HG02970 (cell line): Measurements from ENCODE around the gene LIF.

Experiments
- ATAC-seq: cut with Tn5 transposase; IDR thresholded peaks from one replicate; pipeline ENCODE4 v1.9.1; 2021; ENCODE audit warnings: mild to moderate bottlenecking, moderate library complexity, moderate number of reproducible peaks; ENCODE audit not compliant: unreplicated experiment, low FRiP score

Gene LIF

DNA sequence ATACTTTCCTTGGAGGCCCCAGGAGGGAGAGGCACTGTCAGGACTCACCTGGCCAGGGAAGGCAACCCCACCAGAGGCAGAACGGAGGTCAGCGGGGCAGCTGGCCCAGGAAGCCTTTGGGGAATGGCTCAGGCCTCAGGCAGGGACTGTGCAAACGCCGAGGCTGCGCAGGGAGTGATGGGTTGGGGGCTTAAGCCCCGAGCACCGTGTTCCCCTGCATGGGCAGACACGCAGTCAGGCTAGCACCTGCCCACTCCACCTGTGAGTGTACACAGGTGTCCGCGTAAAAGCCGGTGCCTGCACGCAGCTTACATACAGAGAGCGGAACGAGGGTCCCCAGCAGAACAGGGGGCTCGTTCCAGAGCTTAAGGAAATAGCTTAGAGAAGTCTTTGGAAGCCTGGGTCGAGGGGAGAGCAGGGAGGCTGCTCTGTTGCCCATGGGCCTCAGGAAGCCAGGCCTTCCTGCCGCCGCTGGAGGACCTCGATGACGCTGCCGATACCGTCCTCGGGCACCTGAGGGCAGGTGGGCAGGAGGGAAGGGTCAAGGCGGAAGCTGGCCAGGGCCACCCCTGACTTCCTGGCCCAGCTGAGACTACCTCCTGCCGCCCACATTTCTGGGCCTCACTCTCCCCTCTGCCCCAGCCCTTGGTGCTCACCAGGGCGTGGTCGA lies 38.8 kb upstream of the LIF start:
- no peak for ATAC-seq

DNA sequence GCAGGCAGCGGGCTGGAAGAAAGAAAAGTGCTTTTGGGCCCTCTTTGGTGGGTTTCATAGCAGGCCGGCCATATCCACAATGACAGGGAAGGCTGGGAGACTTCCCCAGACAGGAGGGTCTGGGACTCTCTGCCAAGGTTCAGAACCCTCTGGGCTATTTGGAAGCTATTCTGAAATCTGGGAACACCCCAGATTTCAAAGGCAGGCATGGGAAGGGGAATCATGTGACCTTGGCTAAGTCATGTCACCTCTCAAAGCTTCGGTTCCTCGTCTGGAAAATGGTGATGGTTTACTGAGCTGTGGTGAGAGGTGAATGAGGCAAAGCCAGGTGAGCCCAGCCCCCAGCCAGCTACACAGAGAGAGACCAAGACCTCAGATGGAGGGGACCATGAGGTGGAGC lies 38.1 kb upstream of the LIF start:
- no peak for ATAC-seq

DNA sequence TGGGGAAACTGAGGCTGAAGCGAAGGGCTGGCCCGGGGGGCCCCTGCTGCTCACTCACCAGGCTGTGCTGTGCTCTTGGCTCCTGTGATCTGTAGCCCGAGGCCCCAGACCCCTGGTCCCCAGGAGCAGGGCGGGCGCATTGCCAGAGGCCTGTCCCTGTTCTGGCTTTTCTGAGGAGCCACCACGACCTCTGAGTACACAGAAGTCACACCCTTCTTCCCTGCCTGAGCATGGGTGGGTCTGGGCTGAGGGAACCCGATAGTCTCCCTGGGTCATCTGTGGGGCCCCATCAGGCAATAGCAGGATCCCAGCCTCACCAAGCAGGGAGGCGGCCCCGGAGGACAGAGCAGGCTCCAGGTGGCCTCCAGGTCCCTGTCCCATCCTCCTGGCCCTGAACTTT lies 37.6 kb upstream of the LIF start:
- no peak for ATAC-seq

DNA sequence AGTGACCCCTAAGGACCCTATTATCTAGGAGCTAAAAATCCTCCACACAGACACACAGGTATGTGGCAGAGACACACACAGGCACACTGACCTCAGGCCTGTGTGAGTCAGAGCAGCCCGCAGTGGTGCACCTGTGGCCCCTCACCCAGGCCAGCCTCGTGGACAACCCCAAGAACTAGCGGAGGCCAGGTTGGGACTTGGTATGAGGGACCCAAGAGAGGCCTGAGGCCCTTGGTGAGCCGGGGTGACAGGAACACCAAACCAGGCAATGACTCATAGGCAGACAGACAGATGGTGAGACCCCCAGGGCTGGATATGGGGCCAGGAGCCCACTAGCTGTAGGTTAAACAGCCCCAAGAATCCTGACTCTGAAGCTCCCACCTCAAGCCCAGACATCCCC lies 36.8 kb upstream of the LIF start:
- ATAC-seq, result no peak

DNA sequence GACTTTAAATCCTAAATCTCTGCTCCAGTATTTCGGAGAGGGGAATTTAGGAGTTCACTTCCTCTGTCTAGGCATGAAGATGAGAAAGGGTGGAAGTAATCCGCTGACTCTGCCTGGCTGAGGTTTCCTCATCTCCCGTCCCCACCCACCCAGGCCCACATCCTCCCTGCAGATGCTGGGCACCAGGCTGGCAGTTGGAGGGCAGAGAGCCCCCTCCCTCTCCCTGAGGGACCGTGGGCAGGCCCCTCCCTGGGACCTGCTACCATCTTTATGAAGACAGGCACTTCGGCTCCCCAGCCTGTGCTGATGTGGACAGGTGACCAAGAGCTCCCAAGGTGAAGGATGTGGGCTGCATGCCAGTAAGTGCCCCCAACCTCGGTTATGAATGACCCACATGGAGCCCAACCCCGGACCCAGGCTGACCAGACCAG lies 36.1 kb upstream of the LIF start:
- ATAC-seq, result no peak

DNA sequence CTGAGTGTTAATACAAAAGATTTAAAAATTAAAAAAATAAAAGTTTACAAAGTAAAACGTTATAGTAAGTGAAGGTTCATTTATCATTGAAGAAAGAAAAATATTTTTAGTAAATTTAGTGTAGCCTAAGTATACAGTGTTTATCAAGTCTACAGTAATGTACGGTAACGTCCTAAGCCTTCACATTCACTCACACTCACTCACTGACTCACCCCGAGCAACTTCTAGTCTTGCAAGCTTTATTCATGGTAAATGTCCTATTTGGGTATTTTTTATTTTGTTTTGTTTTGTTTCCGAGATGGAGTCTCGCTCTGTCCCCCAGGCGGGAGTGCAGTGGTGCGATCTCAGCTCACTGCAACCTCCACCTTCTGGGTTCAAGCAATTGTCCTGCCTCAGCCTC lies 33.9 kb upstream of the LIF start:
- no peak for ATAC-seq

DNA sequence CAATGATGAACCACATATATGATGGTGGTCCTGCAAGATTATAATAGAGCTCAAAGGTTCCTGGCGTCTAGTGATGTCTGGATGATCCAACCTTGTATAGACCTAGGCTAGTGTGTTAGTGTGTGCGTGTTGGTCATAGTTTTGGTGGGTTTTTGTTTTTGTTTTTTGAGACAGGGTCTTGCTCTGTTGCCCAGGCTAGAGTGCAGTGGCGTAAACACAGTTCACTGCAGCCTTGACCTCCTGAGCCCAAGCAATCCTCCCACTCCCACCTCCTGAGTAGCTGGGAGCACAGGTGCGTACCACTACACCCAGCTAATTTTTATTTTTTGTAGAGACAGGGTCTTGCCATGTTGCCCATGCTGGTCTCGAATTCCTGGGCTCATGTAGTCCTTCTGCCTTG lies 33.4 kb upstream of the LIF start:
- ATAC-seq, result no peak

DNA sequence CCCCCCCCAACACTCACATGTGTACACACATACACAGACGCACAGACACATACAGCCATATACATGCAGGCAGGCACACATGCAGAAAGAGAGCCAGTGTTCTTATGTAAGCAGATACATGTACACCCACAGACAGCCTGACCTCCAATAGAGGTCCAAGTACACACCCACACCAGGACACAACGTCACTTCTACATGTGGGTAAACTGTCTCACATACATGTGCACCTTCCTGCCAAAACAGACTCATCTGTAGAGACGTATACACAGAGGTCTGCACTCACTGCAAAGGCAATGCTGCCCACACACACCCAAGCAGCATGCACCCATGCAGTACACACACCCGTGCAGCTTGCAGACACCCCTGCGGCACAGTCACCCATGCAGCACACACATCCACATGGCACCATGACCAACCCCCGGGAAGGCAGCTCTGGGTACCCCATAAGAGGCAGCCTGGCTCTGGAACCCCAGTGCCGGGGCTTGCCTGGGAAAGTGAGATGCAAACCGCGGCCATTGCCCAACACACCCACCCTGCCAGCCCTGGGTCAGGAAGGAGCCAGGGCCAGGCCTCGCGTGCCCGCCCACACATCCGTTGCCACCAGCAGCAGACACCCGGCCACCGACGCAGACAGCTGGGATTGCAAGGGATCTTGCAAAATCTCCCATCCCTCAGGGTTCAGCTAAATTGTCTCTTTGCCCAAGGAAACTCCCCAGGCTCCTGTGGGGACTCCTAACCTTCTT lies 32.7 kb upstream of the LIF start:
- no peak for ATAC-seq

DNA sequence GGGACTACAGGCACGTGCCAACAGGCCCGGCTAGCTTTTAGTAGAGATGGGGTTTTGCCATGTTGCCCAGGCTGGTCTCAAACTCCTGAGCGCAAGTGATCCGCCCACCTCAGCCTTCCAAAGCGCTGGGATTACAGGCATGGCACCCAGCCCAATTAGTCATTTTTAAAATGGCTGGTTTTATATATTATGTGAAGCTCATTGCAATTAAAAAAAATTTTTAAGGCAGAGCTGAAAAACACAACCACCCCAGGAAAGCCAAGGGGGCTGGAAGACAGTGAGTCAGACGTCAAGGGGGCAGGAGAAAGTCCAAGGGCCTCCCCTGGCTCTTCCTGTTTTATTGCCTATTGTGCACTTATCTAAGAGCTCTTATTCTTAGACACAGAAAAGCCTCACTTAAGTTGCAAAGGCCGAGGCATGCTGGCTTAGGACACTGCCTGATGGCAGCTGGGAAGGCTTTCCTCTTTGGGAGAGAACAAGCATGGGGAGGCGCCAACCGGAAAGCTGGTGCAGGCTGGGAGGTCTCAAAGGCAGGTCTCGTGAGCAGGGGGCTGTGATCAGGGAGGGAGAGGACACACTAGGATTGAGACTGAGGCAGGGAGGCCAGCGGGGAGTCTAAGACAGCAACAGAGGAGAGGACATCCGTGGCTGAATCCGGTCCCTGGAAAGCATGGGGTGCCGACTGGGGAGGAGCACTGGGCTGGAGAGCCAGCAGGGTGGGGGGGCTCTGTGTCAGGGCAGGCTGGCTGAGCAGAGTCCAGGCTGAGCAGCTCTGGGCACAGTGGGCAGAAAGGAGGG lies 31.2 kb upstream of the LIF start:
- ATAC-seq, result no peak

DNA sequence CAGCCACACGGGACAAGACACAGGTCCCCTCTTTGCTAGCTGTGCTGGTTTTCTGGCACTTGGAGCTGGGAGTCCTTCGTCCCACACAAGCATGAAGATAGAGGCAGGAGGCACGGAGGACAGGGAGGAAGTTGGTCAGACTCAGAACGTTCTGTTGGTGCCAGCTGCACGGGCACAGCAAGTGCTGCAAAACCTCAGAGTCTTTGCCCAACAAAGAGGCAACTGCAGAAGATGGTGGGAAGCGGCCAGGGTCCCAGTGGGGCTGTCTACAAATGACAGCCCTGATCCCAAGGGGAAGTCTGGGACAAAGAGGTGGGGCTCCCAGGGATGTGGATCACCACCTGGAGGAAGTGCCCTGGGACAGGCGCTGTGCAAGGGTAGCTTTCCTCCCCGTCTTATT lies 29.5 kb upstream of the LIF start:
- no peak for ATAC-seq

DNA sequence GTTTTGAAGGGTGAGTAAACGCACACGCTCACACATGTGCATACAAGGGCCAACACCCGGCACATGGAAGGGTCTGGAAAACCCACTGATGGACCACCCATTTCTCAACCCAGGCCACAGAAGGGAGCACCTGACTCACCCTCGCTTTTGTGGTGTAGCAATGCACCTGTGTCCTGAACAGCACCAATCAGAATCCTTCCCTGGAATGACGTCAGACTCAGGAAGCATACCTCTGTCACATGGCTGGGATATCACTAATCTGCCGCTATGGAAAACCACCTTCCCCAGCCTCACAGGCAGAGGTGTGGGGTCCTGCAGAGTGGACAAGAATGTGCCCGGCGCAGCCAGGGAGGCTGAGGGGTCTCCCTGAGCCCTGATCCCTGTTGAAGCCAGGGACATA lies 29.1 kb upstream of the LIF start:
- ATAC-seq, result no peak

DNA sequence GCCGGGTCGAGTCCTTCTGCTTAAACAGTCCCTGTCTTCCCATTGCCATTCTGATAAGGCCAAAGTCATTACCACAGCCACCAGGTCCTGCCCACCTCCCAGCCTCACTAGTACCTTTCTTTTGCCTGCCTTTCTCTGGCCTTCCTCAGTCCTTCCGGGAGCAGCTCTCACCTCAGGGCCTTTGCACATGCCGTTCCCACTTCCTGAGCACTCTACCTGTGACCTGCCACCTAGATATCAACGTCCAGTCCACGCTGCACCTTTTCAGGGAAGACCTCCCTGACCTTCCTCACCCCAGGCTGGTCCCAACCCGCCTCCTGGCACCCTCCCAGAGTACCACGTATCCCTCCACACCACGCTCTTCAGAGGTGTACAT lies 27.9 kb upstream of the LIF start:
- ATAC-seq, result no peak

DNA sequence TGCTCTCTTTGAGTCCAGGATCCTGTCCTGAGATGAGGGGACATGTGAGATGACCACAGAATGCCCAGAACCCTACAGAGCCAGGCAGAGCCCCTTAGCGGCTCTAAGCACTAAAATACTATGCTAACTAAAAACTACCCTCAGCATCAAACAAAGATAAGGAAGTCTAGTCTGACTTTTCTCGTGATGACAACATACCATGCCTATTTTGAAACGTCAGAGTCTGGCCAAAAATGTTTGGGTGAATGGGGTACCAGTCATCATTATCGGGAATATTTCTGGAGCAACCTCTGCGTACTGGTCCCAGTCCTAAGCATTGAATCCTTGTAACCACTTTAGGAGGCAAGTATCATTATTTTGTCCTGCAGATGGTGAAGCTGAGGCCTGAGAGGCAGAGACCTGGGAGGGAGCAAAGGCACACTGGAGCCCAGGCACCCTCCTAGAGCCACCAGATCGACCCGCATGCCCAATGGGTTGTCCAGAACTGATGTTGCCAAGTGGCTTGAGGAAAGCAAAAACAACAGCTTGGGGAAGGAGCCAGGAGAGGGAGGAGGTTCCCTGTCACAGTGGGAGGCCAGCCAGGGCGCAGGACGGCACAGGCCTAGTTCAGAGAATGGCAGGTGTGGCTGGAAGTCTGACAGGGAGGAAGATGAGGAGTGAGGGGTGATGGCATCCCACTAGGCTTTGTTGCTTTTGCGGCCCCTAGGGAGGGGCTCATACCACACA lies 27.3 kb upstream of the LIF start:
- no peak for ATAC-seq

DNA sequence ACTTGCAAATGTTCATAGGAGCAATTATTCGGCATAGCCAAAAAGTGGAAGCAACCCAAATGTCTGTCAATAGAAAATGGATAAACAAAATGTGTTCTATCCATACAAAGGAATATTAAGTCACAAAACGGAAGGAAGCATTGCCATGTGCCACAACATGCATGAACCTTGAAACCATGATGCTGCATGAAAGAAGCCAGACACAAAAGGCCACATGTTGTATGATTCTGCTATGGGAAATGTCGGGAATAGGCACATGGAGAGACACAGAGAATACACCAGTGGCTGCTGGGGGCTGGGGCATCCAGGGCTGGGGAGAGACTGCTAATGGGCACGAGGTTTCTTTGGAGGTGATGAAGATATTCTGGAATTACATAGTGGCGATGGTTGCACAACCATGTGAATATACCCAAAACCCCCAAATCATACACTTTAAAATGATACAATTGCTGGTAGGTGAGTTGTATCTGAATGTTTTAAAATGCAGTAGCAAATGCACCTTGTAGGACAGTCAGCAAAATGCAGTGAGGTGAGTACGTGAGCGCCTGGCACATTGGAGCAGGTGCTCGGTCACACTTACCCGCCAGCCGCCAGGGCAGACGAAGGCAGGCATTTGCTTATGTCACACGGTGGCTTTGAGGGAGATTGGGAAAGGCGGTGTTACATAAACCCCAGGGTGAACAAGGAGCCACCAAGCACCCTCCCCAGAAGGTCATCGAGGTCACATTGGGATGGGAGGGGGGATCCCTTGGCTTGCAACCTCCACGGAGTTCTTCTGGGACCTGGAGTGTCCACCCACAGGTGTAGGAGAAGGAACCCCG lies 26.4 kb upstream of the LIF start:
- ATAC-seq, result no peak

DNA sequence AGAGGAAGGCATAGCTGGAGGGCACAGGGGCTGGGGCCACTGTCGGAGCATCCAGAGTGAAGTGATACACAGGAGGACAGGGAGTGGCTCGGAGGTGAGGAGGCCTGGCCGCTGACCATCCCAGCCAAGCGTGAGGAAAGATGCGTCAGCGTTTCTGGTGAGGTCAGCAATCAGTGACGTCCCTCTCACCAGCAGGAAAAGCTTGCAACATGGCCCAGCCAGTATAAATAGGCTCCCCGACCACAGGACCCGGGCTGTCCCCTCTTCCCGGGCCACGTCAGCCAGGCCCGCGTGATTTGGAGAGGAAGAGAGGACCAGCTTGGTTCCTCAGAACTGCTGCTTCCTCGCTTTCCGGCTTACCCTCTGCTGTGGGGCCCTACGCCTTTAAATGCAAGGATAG lies 24.3 kb upstream of the LIF start:
- ATAC-seq, result no peak

DNA sequence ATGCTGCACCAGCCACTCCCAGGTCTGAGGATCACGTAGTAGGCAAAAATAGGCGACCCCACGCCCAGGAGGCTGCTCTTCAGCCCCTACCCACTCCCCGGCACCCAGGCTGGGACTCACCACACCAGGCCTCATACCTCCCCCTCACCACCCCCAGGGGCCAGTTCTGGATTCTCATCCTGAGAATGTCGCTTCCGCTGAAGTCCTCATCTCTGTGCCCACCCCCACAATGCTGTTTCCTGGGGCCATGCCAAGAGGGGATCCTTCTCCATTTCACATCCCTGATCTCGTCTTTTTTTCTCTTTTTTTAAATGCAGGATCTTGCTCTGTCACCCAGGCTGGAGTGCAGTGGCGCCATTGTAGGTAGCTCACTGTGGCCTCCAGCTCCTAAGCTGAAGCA lies 21.8 kb upstream of the LIF start:
- ATAC-seq, result no peak

DNA sequence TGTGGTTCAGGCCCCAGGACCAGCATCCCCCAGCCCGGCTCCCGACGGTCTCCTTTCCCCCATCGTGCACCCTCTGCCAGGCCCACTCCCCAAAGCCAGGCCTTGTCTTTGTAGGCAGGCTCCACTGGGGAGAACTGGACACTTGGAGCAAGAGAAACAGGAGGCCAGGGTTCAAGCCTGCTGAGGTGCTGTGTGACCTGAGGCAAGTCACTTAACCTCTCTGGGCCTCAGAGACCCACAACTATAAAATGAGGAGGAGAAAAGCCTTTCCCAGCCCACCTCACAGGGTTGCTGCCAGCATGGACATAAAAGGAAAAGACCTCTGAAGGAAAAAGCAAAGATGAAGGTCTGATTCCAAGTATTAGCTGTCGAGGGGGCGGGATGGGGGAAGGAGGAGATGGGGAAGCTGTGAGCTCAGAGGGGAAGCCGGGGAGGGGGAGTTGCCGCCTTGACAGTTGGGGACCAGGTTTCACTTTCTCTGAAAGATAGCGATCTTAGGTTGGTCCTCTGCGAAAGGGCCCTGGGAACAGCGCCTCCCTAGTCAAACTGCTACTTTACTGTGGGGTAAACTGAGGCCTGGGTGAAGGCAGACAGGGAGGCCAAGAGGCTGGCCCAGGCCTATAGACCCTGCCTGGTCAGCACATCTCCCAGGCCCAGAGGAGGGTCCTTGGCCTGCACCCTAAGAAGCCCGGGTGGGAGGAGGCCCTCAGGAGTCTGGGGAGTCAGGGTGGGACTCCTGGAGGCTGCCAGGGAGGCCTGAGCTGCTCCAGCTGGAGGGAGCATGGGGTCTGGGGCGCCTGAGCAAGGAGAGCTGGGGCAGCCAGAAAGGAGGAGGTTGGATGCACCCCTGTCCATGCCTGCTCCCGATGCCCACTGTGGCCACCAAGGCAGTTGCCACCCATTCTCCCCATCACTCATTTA lies 21.1 kb upstream of the LIF start:
- no peak for ATAC-seq

DNA sequence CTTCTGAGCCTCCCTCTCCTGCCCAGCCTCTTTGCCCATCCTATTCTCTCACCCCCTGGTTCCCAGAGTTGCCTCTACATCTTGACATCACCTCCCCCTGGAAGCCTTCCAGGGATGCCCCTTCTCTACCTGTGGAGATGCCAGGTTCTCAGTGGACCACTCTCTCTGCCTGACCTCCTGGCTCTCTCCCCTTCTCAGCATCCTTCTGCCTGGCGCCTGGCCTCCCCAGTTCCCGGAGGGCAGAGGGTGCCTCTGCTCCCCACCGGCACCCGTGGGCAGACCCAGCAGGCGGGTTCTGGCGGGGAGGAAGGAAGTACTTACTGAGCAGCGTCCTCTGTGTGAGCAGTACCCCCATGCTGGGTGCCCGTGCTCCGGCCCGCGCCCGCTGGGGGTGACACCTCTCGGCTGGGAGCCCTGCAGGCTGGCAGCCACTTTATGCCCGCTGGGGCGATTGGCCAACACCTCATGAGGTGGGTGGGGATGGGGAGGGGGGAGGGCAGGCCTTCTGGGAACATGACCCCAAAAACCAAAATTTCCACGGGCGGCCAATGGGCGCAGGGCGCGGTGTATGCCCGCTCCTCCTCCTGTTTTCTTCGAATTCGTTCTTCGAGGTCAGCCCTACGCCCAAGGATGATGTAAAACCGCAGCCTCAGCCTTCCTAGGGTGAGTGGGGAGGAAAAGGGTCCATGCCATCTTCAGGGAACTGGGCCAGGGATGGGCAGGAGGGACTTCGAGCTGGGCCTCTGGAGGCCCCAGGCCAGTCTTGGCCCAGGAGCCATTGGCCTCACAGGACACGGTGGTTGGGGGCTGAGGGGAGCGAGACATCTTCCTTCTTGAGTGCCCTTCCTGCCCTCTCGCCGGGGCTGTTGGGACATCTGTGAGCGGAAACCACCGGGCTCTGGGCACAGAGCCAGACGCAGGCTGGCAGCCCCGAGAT lies 20.2 kb upstream of the LIF start, which contains the start of gene OSM:
Gene OSM (minus strand): TSS at position 407 of the 937 bp plus-strand sequence. CDS start 52 bp downstream, at position 355.
- ATAC-seq, result no peak
